GM19452 (cell line): ENCODE measurements around the gene ERV3-1.
"Not testable (repeated sequence)": the region's sequence is repeated elsewhere in the genome, so short reads cannot be mapped to it uniquely, and the experiment has no call there.

Experiments used
- ATAC-seq: cut with Tn5 transposase; IDR thresholded peaks from one replicate; pipeline ENCODE4 v1.9.1; 2021; ENCODE audit not compliant: unreplicated experiment

The ERV3-1 gene

DNA sequence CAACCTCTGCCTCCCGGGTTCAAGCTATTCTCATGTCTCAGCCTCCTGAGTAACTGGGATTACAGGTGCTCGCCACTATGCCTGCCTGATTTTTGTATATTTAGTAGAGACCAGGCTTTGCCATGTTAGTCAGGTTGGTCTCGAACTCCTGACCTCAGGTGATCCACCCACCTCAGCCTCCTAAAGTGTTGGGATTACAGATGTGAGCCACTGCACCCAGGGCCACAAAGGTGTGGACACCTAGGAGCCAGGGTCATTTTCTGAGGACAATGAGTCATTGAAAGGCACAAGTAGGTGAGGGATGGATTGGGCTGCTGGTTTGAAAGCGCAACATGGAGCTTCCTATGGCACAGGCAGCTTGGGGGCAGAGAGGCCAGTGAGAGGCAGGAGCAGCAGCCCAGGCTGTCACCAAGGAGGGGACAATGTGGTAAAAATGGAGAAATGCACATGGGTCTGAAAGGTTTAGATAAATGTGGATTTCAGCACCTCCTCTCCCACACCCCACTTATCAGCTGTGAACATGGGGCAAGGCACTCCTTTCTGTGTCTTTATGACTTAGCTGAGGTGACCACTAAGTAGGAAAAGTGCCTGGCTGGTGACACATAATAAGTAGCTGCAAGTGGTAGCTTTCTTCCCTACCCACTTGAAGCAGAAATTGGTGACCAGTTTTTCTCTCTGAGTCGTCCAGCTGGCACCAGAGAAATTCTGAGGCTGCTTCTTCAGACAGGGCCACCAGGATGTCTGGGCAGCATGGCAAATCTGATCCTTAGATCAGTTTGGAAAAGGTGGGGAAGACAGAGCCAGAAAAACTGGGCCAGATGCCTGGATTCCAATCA is 61.6 kb downstream of the ERV3-1 start:
- ATAC-seq: not testable (repeated sequence)
